ENCODE data around the gene DLG2. TPM values are rescaled to one million over a fixed set of nuclear protein-coding genes. Genes with fewer than 3 reads are reported as not detected.

The DLG2 gene
- total and polyA plus RNA-seq, 2 of the 8 experiments (the other 6 are each of a cell fraction or from before 2014, with no cell fraction given), result 1.7 to 14.3 TPM

- H2BK120ac ChIP-seq (replicated peaks; ENCODE audit: low read depth, low read length), result no peak overlapping the region
- no peak overlapping the region for H3K27ac ChIP-seq (ENCODE audit: low read depth, low read length)
- TF ChIP-seq BCL11A (IDR thresholded peaks at IDR 0.05; ENCODE audit: low read depth in 2 of 2, low read length in 2 of 2), result no peak
- no peak for TF ChIP-seq RAD21 (IDR thresholded peaks at IDR 0.05 in 1 of 2, conservative IDR thresholded peaks at IDR 0.05 in 1 of 2; ENCODE audit: low read depth in 2 of 2, low read length in 2 of 2)
- TF ChIP-seq SP4 (IDR thresholded peaks at IDR 0.05; ENCODE audit: low read length), result no peak
- no peak for TF ChIP-seq SP1 (IDR thresholded peaks at IDR 0.05; ENCODE audit: low read depth, low read length)
- no peak for TF ChIP-seq JUN (IDR thresholded peaks at IDR 0.05; ENCODE audit: low read depth, low read length)
- H3K4me1 ChIP-seq (replicated peaks in 1 of 4; ENCODE audit: control insufficient read depth in 3 of 4, insufficient read depth in 4 of 4, low read length in 3 of 4), result peaks cover 0 to 9% (median 5%) of the 10 kb centered on the region in 4 experiments; a peak in 3 of 7 replicates
- no peaks in the 10 kb centered on the region for H4K20me1 ChIP-seq (replicated peaks in 1 of 2; ENCODE audit: control insufficient read depth in 1 of 2, insufficient read depth in 2 of 2, low read length in 2 of 2)
- no peak overlapping the region for H4K91ac ChIP-seq (replicated peaks; ENCODE audit: insufficient read length, low read length)
- H3K23ac ChIP-seq (ENCODE audit: insufficient read length), result no peak overlapping the region
- WGBS, 2 experiments (ENCODE audit: extremely low coverage in 1 of 2, insufficient coverage in 1 of 2, insufficient read length in 1 of 2, insufficient replicate concordance in 2 of 2, low coverage in 1 of 2, low lambda C conversion rate in 2 of 2, missing lambda C conversion rate in 1 of 2), result 85% methylated on average over 4 of the region's 4 CpGs; no CpG with 5 or more reads in 1 of the 2 experiments
- ChIA-PET CTCF (ENCODE audit: partially characterized antibody) (interaction anchor here (0.9 to 1.5 kb wide), 5 partner anchors 10 to 445 kb away, joined by 3 to 5 read pairs (median 3); no protein-coding TSS in a partner anchor), POLR2A (ENCODE audit: partially characterized antibody) (interaction anchor here (0.8 kb wide), 1 partner anchor 11 kb away, joined by 3 read pairs; no protein-coding TSS in a partner anchor)
- no peak overlapping the region for H3K4me3 ChIP-seq (ENCODE audit: extremely low read depth in 1 of 4, insufficient read depth in 2 of 4, low read depth in 3 of 4, low read length in 4 of 4)
- no peaks in the 10 kb centered on the region for H3K79me1 ChIP-seq (ENCODE audit: low read depth, low read length)
- H2BK12ac ChIP-seq (ENCODE audit: low read depth, low read length), result no peak overlapping the region
- H2AK5ac ChIP-seq (ENCODE audit: low read depth, low read length), result no peak overlapping the region
- no peaks in the 10 kb centered on the region for H3K27me3 ChIP-seq (replicated peaks in 1 of 4; ENCODE audit: control insufficient read depth in 3 of 4, extremely low read depth in 1 of 4, insufficient read depth in 3 of 4, low read length in 3 of 4)
- H3K9me3 ChIP-seq (ENCODE audit: insufficient read depth in 2 of 2, low read depth in 1 of 2, low read length in 1 of 2), result no peaks in the 10 kb centered on the region
- H3K9ac ChIP-seq (replicated peaks in 1 of 4; ENCODE audit: extremely low read depth in 1 of 4, low read depth in 3 of 4, low read length in 3 of 4), result no peak overlapping the region
- no peak overlapping the region for H3K18ac ChIP-seq (ENCODE audit: extremely low read depth, low read length)
- no peaks in the 10 kb centered on the region for H3K36me3 ChIP-seq (ENCODE audit: control insufficient read depth in 2 of 4, insufficient read depth in 4 of 4, low read length in 3 of 4)
- H3K14ac ChIP-seq (ENCODE audit: insufficient read length), result no peak overlapping the region
- no peak overlapping the region for H3K4me2 ChIP-seq (ENCODE audit: insufficient read depth in 1 of 2, low read depth in 2 of 2, low read length in 2 of 2)
- DNase-seq (ENCODE audit: low read depth in 1 of 2, low spot score in 2 of 2) (no peak), FAIRE-seq (no peak)
- H3K23me2 ChIP-seq (ENCODE audit: low read depth, low read length), result no peaks in the 10 kb centered on the region
- H2BK5ac ChIP-seq (ENCODE audit: low read depth, low read length), result no peak overlapping the region
- no peak overlapping the region for H3K4ac ChIP-seq (replicated peaks; ENCODE audit: insufficient read length, low read depth, low read length)
- H2BK15ac ChIP-seq (ENCODE audit: low read length), result no peak overlapping the region
- no peak overlapping the region for H4K8ac ChIP-seq (ENCODE audit: extremely low read depth, insufficient read depth, low read length)
- no peak overlapping the region for H3K56ac ChIP-seq (replicated peaks; ENCODE audit: insufficient read length, low read depth, low read length)
- no peaks in the 10 kb centered on the region for H3K79me2 ChIP-seq (ENCODE audit: control insufficient read depth in 1 of 2, insufficient read depth in 2 of 2, low read length in 2 of 2)
- no peak overlapping the region for H2AFZ ChIP-seq (ENCODE audit: low read length)
- H4K5ac ChIP-seq (ENCODE audit: insufficient read length, low read depth, low read length), result no peak overlapping the region
- H2BK20ac ChIP-seq (ENCODE audit: low read length), result no peak overlapping the region
These were observed 1943.1 kb downstream of the DLG2 start for GRCh38 chr11:83684071-83684470.
